ENCODE data around the gene KDR.

DNA sequence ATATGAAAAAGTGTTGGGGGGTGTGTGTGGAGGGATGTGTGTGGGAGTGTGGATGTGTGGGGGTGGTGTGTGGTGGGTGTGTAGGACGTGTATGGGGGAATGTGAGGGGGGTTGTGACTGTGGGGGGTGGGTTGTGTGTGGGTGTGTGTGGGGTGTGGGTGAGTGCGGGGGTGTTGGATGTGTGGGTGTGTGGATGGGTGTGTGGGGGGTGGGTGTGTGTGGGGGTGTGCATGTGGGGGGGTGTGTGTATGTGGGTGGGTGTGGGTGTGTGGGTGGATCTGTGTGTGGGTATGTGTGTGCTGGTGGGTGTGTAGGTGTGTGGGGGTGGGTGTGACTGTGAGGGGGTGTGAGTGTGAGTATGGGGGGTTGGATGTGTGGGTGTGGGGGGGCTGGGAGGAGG is 47.8 kb downstream of the KDR start:
- TF ChIP-seq, protein P1, sequence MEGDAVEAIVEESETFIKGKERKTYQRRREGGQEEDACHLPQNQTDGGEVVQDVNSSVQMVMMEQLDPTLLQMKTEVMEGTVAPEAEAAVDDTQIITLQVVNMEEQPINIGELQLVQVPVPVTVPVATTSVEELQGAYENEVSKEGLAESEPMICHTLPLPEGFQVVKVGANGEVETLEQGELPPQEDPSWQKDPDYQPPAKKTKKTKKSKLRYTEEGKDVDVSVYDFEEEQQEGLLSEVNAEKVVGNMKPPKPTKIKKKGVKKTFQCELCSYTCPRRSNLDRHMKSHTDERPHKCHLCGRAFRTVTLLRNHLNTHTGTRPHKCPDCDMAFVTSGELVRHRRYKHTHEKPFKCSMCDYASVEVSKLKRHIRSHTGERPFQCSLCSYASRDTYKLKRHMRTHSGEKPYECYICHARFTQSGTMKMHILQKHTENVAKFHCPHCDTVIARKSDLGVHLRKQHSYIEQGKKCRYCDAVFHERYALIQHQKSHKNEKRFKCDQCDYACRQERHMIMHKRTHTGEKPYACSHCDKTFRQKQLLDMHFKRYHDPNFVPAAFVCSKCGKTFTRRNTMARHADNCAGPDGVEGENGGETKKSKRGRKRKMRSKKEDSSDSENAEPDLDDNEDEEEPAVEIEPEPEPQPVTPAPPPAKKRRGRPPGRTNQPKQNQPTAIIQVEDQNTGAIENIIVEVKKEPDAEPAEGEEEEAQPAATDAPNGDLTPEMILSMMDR (IDR thresholded peaks at IDR 0.05): no peak
- no peak for TF ChIP-seq JUND (IDR thresholded peaks at IDR 0.05)
- TF ChIP-seq SMC3 (IDR thresholded peaks at IDR 0.05; ENCODE audit: low read depth, low read length): no peak
- TF ChIP-seq TAF1 (IDR thresholded peaks at IDR 0.05; ENCODE audit: borderline replicate concordance, low read depth, low read length): no peak
- TF ChIP-seq, protein P2, sequence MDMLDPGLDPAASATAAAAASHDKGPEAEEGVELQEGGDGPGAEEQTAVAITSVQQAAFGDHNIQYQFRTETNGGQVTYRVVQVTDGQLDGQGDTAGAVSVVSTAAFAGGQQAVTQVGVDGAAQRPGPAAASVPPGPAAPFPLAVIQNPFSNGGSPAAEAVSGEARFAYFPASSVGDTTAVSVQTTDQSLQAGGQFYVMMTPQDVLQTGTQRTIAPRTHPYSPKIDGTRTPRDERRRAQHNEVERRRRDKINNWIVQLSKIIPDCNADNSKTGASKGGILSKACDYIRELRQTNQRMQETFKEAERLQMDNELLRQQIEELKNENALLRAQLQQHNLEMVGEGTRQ (IDR thresholded peaks at IDR 0.05; ENCODE audit: borderline replicate concordance, low read depth, low read length): no peak

Data from SK-N-SH (cell line).